CD8-positive, alpha-beta memory T cell (primary cell): ENCODE data around the gene SYAP1. TPM values are rescaled to one million over a fixed set of nuclear protein-coding genes. Genes with fewer than 3 reads are reported as not detected.
A peak's percentile ranks its signal among the peaks of the same experiment; 100 is the strongest.

Experiments
- CTCF ChIA-PET: fragments of 350-600 bp; sonication (Branson Sonifier 250); formaldehyde crosslinking; loops from one replicate; lab custom pipeline; 2021; ENCODE audit warnings: antibody characterized with exemption; lab: Charles Lee
- POLR2A ChIA-PET: fragments of 350-600 bp; sonication (Branson Sonifier 250); formaldehyde crosslinking; loops from one replicate; lab custom pipeline; 2021; ENCODE audit warnings: antibody characterized with exemption; lab: Charles Lee
- DNase-seq, 5 donors: peaks; one replicate each; pipeline versions ENCODE4 v3.0.0 to v3.0.0-alpha.2; 2020 to 2022; ENCODE audit warnings: mixed read lengths in 1 of 5
- H3K27ac ChIP-seq: one replicate; pipeline ENCODE4 v1.7.0; 2013; ENCODE audit warnings: low read depth, mild to moderate bottlenecking, low read length, moderate library complexity
- H3K27me3 ChIP-seq: 2 replicates; pipeline ENCODE4 v1.7.0; 2013; ENCODE audit warnings: low read length, mild to moderate bottlenecking; ENCODE audit not compliant: insufficient read depth, poor library complexity, severe bottlenecking
- H3K36me3 ChIP-seq: 2 replicates; pipeline ENCODE4 v1.7.0; 2013; ENCODE audit warnings: mild to moderate bottlenecking, low read length, moderate library complexity; ENCODE audit not compliant: insufficient read depth
- H3K4me1 ChIP-seq: 2 replicates; pipeline ENCODE4 v1.7.0; 2013; ENCODE audit warnings: mild to moderate bottlenecking, low read length, moderate library complexity; ENCODE audit not compliant: insufficient read depth
- H3K4me3 ChIP-seq: 2 replicates; pipeline ENCODE4 v1.7.0; 2013; ENCODE audit warnings: mild to moderate bottlenecking, low read length
- H3K9me3 ChIP-seq: 2 replicates; pipeline ENCODE4 v1.7.0; 2013; ENCODE audit warnings: mild to moderate bottlenecking, low read length
- H3K27ac Mint-ChIP-seq, 8 donors: one replicate each; pipeline ENCODE4 v1.8.0; 2020 to 2021; ENCODE audit warnings: mixed read lengths in 8 of 8, mild to moderate bottlenecking in 6 of 8, inconsistent platforms in 3 of 8, moderate library complexity in 3 of 8
- H3K27me3 Mint-ChIP-seq, 2 donors: one replicate each; pipeline ENCODE4 v1.8.0; 2020 to 2021; ENCODE audit warnings: mixed read lengths in 2 of 2, mild to moderate bottlenecking in 1 of 2, moderate library complexity in 1 of 2
- H3K36me3 Mint-ChIP-seq, 3 donors: one replicate each; pipeline ENCODE4 v1.8.0; 2020 to 2021; ENCODE audit warnings: mixed read lengths in 3 of 3, inconsistent platforms in 1 of 3, mild to moderate bottlenecking in 1 of 3
- H3K4me1 Mint-ChIP-seq, 3 donors: one replicate each; pipeline ENCODE4 v1.8.0; 2020 to 2021; ENCODE audit warnings: mixed read lengths in 3 of 3, inconsistent platforms in 1 of 3, mild to moderate bottlenecking in 1 of 3
- H3K4me3 Mint-ChIP-seq, 7 donors: one replicate each; pipeline ENCODE4 v1.8.0; 2020 to 2021; ENCODE audit warnings: mixed read lengths in 7 of 7, mild to moderate bottlenecking in 6 of 7, moderate library complexity in 4 of 7, inconsistent platforms in 2 of 7
- H3K9me3 Mint-ChIP-seq, 5 donors: one replicate each; pipeline ENCODE4 v1.8.0; 2020 to 2022; ENCODE audit warnings: mixed read lengths in 5 of 5, mild to moderate bottlenecking in 3 of 5, moderate library complexity in 2 of 5, inconsistent platforms in 1 of 5
- polyA plus RNA-seq: library from polyadenylated mRNA; unstranded; fragments of 300-500 nt; fragmentation: Illumina TruSeq; gene quantifications from one replicate; pipeline ENCODE4 v1.2.3, GENCODE V29; 2021
- total RNA-seq, 2 experiments: library from RNA; stranded (reverse); gene quantifications; one replicate each; pipeline ENCODE4 v1.2.3, GENCODE V29; 2021

Gene SYAP1
- total and polyA plus RNA-seq, 3 experiments from 2014 or later = 18.9 to 22.6 (median 22.6) TPM

DNA sequence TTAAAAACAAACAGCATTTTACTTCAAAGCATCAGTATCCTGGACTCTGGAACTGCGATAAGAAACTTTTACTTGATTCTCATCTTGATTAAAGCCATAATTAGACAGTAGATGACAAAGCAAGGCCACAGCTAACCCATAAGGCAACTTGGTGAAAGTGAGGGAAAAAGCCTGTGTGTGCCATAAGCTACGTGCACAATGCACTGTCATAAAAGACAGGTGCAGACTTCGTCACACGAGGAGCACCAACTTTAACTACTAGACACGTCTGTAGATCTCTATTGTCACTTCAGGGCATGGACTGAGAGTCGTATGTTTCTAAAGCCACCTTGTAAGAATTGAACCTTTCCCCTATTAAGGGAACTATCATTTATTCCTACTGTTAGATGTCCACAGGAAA lies 20.0 kb upstream of the SYAP1 start:
- H3K27me3 ChIP-seq = no peaks in the 10 kb centered on the region

DNA sequence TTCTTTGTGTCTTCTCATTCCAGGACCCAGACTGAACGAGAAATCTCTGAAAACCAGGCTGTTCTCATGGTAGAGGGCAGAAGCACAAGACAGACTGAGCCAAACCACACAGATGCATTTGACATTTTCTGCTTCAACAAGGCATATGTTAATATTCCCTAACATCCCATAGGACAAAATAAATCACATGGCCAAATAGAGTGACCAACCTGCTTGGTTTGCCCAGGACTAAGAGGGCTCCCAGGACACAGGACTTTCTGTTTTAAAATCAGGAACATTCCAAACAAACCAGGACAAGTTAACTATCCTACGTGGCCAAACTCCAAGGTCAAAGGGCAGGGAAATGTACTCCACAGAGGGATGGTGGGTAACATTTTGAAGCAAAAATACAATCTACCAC lies 18.7 kb upstream of the SYAP1 start:
- Mint-ChIP-seq H3K9me3 (no peaks in the 10 kb centered on the region), H3K27ac (peak overlapping the region in 1 of 8 donors; percentile 47), H3K4me3 (no peak overlapping the region), H3K36me3 (peaks cover 0 to 13% (median 0%) of the 10 kb centered on the region in 3 donors), H3K4me1 (no peaks in the 10 kb centered on the region), H3K27me3 (peaks cover 0 to 4% of the 10 kb centered on the region in 2 donors)
- POLR2A ChIA-PET = no interaction called here
- no peaks in the 10 kb centered on the region for H3K4me1 ChIP-seq
- H3K36me3 ChIP-seq = no peaks in the 10 kb centered on the region
- no peak for DNase-seq
- H3K9me3 ChIP-seq = no peaks in the 10 kb centered on the region
- H3K27me3 ChIP-seq = no peaks in the 10 kb centered on the region
- CTCF ChIA-PET = no interaction called here
- no peak overlapping the region for H3K27ac ChIP-seq
- H3K4me3 ChIP-seq = no peak overlapping the region

More for the DNA sequence above, 20.0 kb upstream of the SYAP1 start:
- Histone ChIP-seq H3K4me3 (no peak overlapping the region), H3K4me1 (no peaks in the 10 kb centered on the region), H3K36me3 (no peaks in the 10 kb centered on the region), H3K27ac (no peak overlapping the region), H3K9me3 (no peaks in the 10 kb centered on the region)
- Mint-ChIP-seq H3K36me3 (peaks cover 0 to 13% (median 0%) of the 10 kb centered on the region in 3 donors), H3K4me1 (peaks cover 0 to 2% (median 0%) of the 10 kb centered on the region in 3 donors), H3K27me3 (peaks cover 0 to 4% of the 10 kb centered on the region in 2 donors), H3K4me3 (no peak overlapping the region), H3K27ac (no peak overlapping the region), H3K9me3 (no peaks in the 10 kb centered on the region)
- POLR2A ChIA-PET = no interaction called here
- CTCF ChIA-PET = interaction anchor here (1.0 kb wide), 1 partner anchor 254 kb away, joined by 3 read pairs; no protein-coding TSS in a partner anchor
- DNase-seq = no peak

DNA sequence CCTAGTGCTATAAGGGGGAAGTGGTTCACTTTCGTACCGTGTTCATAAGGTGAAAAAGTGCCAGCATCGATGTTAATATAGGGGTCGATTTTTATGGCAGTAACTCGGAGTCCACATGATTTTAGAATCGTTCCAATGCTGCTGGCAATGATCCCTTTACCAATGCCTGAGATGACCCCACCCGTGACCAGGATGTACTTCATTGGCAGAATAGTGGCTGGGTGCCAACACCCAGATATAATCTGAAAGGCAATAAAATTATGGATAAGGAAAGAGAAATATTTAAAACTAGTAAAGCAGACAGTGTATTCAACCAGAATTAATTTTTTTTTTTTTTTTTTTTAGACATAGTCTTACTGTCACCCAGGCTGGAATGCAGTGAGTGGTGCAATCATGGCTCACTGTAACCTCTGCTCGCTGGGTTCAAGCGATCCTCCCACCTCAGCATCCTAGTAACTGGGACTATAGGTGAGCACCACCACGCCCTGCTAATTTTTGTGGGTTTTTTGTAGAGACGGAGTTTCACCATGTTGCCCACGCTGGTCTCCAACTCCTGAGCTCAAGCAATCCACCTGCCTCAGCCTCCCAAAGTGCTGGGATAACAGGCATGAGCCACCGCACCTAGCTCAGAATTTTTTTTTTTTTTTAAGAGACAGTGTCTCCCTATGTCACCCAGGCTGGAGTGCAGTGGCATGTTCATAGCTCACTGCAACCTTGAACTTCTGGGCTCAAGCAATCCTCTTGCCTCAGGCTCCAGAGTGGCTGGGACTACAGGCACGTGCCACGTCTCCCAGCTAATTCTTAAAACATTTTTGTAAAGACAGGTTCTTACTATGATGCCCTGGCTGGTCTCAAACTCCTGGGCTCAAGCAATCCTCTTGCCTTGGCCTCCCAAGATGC lies 16.5 kb upstream of the SYAP1 start:
- Histone ChIP-seq H3K4me1 (no peaks in the 10 kb centered on the region), H3K36me3 (no peaks in the 10 kb centered on the region), H3K9me3 (no peaks in the 10 kb centered on the region), H3K4me3 (no peak overlapping the region), H3K27ac (no peak overlapping the region), H3K27me3 (no peaks in the 10 kb centered on the region)
- ChIA-PET CTCF (no interaction called here), POLR2A (no interaction called here)
- Mint-ChIP-seq H3K27ac (peak overlapping the region in 1 of 8 donors; percentile 33), H3K9me3 (no peaks in the 10 kb centered on the region), H3K4me1 (no peaks in the 10 kb centered on the region), H3K36me3 (peaks cover 0 to 9% (median 2%) of the 10 kb centered on the region in 3 donors), H3K4me3 (no peak overlapping the region), H3K27me3 (peaks cover 0 to 2% of the 10 kb centered on the region in 2 donors)
- DNase-seq = no peak

DNA sequence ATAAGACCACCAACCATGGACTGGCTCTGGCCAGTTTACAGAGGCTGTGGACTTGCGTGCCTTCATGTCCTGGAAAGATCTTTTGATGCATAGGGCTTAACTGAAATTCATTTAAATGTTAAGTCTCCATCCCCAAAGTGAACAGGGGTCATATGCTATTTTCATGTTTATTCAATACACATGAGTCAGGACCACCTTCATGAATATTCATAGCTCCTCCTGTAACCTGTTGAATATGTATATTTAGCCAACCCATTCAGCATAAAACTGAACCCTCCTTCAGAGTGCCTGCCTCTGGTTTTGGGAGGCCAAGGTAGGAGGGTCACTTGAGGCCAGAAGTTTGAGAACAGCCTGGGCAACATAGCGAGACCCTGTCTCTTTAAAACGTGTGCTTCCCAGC lies 14.0 kb upstream of the SYAP1 start:
- DNase-seq = no peak
- Histone ChIP-seq H3K36me3 (no peaks in the 10 kb centered on the region), H3K4me1 (no peaks in the 10 kb centered on the region), H3K27me3 (no peaks in the 10 kb centered on the region), H3K27ac (no peak overlapping the region), H3K4me3 (no peak overlapping the region), H3K9me3 (no peaks in the 10 kb centered on the region)
- ChIA-PET CTCF (no interaction called here), POLR2A (no interaction called here)
- peaks cover 0 to 9% (median 2%) of the 10 kb centered on the region in 3 donors for H3K36me3 Mint-ChIP-seq
- H3K4me1 Mint-ChIP-seq = peaks cover 0 to 6% (median 0%) of the 10 kb centered on the region in 3 donors
- H3K9me3 Mint-ChIP-seq = no peaks in the 10 kb centered on the region
- peaks cover 0 to 2% of the 10 kb centered on the region in 2 donors for H3K27me3 Mint-ChIP-seq
- H3K4me3 Mint-ChIP-seq = no peak overlapping the region
- peak overlapping the region in 2 of 8 donors; percentile 9 to 14 for H3K27ac Mint-ChIP-seq

DNA sequence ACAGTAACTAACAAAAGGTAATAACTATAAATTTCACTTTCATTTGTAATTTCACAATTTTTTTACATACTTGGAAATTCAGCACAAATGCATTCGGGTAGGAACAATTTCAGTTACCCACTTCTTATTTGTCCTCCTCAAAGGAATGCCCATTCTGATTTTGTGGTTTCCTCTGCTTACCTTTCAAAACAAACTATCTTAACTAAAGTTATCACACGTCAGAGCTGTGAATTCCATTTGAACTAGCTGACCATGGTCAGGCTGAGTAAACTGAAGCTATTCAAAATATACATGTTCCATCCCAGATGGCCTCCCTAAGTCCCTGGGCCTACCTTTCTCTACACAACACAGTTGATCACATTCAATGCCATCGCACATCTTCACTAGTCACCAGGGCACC lies 11.4 kb upstream of the SYAP1 start:
- Histone ChIP-seq H3K4me1 (no peaks in the 10 kb centered on the region), H3K4me3 (no peak overlapping the region), H3K27ac (no peak overlapping the region), H3K27me3 (no peaks in the 10 kb centered on the region), H3K36me3 (no peaks in the 10 kb centered on the region), H3K9me3 (no peaks in the 10 kb centered on the region)
- Mint-ChIP-seq H3K36me3 (peaks cover 0 to 10% (median 2%) of the 10 kb centered on the region in 3 donors), H3K9me3 (no peaks in the 10 kb centered on the region), H3K27ac (peak overlapping the region in 1 of 8 donors; percentile 79), H3K27me3 (peaks cover 0 to 13% of the 10 kb centered on the region in 2 donors), H3K4me3 (peak overlapping the region in 1 of 7 donors; percentile 66), H3K4me1 (peaks cover 9 to 23% (median 17%) of the 10 kb centered on the region in 3 donors)
- POLR2A ChIA-PET = no interaction called here
- CTCF ChIA-PET = no interaction called here
- DNase-seq = no peak

DNA sequence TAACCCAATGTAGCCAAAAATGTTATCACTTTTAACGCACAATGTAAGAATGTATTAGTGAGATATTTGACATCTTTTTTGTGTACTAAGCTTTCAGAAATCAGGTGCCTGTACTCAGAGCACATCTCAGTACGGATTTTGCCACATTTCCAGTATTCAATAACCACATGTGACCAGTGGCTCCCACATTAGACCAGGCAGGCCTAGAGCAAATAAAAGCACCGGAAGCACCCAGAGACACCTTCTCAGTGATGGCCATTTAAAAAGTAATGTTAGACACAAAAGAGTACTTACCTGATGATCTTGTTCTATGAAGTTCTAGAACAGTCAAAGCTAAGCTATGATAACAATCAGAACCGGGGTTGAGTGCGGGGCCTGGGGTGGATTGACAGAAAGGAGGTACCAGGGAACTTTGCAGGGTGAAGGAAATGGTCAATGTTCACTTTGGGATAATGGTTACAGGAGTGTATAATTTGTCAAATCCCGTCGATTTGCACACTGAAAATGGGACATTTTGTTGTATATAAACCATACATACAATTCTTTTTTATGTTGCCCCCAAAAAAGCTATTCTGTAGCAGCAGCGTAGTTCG lies 8.1 kb upstream of the SYAP1 start:
- CTCF ChIA-PET = no interaction called here
- H3K36me3 ChIP-seq = no peaks in the 10 kb centered on the region
- Mint-ChIP-seq H3K27ac (peak overlapping the region; percentile 61 to 94 (median 82)), H3K4me3 (peak overlapping the region; percentile 76 to 94 (median 83)), H3K36me3 (peaks cover 0 to 10% (median 2%) of the 10 kb centered on the region in 3 donors), H3K27me3 (peaks cover 0 to 18% of the 10 kb centered on the region in 2 donors), H3K9me3 (no peaks in the 10 kb centered on the region), H3K4me1 (peaks cover 9 to 25% (median 22%) of the 10 kb centered on the region in 3 donors)
- peak overlapping the region; percentile 39 for H3K4me3 ChIP-seq
- no peaks in the 10 kb centered on the region for H3K27me3 ChIP-seq
- no peak for DNase-seq
- H3K27ac ChIP-seq = peak overlapping the region; percentile 24
- H3K4me1 ChIP-seq = no peaks in the 10 kb centered on the region
- POLR2A ChIA-PET = no interaction called here
- H3K9me3 ChIP-seq = no peaks in the 10 kb centered on the region

- Histone ChIP-seq H3K27ac (peak overlapping the region; percentile 57), H3K27me3 (no peaks in the 10 kb centered on the region), H3K36me3 (no peaks in the 10 kb centered on the region), H3K4me3 (peak overlapping the region; percentile 64), H3K9me3 (no peaks in the 10 kb centered on the region), H3K4me1 (no peaks in the 10 kb centered on the region)
- Mint-ChIP-seq H3K27ac (peak overlapping the region; percentile 61 to 94 (median 88)), H3K4me1 (peaks cover 9 to 25% (median 22%) of the 10 kb centered on the region in 3 donors), H3K4me3 (peak overlapping the region; percentile 83 to 95 (median 89)), H3K9me3 (no peaks in the 10 kb centered on the region), H3K27me3 (peaks cover 0 to 18% of the 10 kb centered on the region in 2 donors), H3K36me3 (peaks cover 0 to 9% (median 2%) of the 10 kb centered on the region in 3 donors)
- ChIA-PET CTCF (no interaction called here), POLR2A (no interaction called here)
- no peak for DNase-seq
Measured at GRCh38 chrX:16711893-16712547, 7.4 kb upstream of the SYAP1 start.
